ENCODE data around the gene CKLF.
"Not testable (repeated sequence)": the region's sequence is repeated elsewhere in the genome, so short reads cannot be mapped to it uniquely, and the experiment has no call there.

CKLF gene

DNA sequence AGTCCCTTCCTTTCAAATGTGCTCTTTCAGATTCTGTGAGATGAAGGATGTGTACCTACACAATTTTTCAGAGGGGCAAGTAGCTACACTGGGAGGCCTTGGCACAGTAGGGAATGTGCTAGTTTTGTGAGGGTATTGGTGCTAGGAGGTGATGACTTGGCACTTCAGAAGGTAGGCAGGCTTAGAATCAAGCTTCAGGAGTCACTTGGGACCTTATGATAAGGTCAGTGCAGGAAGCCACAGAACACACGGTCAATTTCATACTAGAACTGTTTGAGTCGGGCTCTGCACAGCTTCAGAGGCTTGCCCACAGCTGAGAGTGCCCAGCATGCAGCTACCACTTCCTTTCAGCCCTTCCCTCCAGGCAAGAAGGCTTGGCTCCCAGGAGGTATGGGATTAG is 20.0 kb downstream of the CKLF start:
- DNase-seq, result no peak

DNA sequence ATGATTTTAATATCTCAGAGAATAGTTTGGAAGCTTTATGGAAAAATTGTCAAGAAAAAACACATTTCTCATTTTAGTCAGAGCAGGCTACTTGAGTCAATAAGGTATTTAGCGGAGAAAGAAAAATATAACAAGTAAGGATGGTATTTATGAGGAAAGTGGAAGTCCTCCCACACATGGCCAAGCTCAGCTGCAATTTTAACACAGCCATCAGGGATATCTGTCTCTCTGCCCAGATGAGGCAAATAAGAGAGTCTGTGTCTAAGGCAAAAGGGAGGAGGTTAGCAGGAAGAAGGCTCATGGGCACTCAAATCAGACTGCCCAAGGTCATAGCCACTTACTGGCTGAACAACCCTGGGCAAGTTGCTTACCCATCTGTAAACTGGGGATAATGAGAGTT is 21.7 kb downstream of the CKLF start:
- DNase-seq, result no peak

DNA sequence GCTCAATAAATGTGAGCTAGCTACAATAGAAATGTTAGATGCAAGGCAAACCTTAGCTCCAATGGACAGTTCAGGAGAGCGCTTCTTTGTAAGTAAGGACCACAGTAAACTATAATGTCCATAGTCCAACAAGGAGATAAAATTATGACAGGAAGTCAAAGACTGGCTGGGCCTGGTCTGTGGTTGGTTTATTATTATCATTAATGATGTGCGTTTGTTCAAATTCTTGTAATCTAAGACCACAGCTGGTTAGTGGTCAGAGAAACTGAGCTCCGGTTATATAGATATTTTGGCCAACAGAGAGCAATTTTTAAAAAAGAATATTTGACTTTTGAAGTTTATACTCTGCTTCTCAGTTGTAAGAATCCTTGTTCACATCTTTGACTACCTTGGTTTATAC is 22.2 kb downstream of the CKLF start:
- no peak for DNase-seq

DNA sequence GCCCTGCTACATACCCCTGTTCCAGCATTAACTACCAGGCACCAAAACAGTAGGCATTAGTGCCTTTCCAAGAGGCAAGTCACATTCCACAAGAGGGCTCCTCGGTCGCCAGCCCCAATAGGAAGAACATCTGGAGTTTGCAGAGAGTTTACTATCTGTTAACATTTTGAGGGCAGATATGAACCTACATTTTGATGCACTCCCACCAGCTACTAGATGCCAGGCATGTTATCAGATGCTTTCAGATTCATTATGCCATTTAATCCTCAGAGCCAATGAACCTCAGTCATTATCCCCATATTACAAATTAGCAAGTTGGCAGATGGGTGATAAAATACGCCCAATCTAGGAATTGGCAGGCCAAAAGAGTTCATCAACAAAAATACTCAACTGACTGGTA is 22.7 kb downstream of the CKLF start:
- no peak for DNase-seq

DNA sequence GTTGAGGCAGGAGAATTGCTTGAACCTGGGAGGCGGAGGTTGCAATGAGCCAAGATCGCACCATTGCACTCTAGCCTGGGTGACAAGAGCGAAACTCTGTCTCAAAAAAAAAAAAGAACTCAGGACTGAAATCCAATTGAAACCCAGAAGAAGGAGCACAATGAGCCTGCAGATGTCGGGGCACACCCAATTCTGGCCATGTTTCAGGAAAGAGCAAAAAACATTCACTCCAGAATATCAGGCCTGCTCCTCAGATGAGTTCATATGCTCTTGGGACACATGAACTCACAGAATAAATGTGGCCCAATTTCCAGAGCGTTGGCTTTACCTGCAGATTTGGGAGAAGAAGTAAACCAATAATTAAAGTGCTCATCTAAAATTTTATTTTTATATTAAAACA is 23.9 kb downstream of the CKLF start:
- no peak for DNase-seq

DNA sequence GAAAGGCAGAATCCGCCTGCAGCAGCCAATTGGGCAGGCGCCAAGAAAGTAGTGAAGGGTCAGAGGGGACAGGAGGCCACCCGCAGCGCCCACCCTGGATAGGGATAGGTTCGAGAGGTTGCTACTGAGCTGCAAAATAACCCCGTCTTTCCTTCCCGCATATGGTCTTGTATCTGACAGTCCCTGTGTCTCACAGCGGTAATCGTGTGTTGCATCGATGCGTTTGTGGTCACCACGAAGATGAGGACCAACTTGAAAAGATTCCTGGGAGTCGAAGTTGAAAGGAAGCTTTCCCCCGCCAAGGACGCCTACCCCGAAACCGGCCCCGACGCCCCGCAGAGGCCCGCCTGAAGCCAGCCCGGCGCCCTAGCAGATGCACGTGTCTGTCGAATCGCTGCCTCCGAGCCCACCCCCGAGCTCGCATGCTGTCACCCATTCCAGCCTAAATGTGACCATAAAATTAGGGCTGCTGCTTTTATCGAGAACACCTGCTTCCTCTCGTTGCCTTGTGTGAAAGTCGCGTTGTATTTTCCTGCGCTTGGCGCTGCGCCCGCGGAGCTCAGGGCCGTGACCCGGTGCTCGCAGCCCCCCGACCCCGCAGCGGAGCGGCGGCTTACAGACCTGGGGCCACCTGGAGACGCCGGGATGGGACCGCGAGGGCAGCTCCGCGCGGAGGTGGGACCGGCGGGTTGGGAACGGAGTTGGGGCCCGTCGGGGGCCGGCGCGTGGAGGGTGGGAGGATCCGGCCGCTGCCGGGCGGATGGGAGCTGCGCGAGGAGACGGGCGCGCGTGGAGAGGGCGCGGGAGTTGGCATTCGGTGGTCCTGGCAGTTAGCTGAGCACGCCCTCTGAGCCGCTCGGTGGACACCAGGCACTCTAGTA is 26.5 kb downstream of the CKLF start, which contains the start of gene CMTM2:
Gene CMTM2, plus strand, starts transcription at position 813 of the 881 bp plus-strand sequence. CDS start 145 bp downstream, outside the sequence.
- DNase-seq, result no peak

DNA sequence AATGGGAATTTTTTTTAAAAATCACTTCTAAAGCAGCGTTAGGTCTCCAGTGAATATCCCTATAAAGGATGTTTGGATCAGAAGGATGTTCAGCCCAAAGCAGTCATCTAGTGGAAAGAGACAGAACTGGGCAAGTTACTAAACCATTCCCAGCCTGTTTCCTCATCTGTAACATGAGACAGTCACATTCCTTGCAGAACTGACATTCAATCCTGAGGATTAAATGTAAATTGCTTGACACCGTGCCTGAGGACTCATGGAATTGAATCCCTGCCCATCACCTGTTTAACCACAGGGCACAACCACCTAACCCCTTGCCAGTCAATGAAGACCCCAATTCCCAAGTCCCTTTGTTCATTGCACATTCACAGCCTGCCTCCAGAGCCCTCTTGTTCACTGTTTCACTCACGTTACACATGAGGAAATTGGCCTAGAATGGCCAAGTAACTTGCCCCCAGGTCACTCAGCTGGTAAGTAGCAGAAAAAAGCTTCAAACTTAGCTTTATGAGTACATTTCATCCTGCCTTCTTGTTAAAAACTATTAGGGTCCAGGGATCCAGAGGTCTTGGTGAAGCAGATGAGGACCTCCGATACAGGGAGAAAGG is 28.3 kb downstream of the CKLF start:
- DNase-seq, result no peak

DNA sequence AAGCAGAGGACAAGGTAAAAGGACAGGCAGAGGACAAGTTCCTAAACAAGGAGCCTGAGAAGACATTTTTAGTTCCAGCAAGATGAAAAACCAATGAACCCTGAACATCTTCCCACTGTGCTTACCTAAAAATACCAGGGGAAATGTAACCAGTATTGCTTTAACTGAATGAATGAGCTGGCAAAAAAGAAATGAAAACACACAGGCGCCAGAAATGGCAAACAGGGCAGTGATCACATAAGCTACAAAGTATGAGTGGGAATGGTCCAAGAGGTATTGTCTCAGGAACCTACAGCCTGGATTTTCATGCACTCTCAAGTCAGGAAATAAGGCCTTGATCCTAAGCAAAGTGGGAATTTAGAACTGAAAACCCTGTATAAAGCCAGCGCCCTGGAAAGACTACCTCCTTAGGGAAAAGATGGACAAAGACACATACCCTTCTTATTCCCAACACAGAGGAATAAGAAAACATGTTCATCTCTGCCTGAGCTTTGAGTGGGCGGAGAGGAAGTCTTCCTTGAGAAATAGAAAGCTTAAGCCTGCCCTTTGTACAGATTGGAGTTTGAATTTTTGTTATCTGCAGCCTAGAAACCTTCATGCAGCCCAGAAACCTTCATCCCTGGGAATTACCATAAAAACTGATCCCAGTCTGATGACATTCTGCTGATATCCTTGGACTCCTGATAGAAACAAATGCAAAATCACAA is 29.0 kb downstream of the CKLF start:
- no peak for DNase-seq

DNA sequence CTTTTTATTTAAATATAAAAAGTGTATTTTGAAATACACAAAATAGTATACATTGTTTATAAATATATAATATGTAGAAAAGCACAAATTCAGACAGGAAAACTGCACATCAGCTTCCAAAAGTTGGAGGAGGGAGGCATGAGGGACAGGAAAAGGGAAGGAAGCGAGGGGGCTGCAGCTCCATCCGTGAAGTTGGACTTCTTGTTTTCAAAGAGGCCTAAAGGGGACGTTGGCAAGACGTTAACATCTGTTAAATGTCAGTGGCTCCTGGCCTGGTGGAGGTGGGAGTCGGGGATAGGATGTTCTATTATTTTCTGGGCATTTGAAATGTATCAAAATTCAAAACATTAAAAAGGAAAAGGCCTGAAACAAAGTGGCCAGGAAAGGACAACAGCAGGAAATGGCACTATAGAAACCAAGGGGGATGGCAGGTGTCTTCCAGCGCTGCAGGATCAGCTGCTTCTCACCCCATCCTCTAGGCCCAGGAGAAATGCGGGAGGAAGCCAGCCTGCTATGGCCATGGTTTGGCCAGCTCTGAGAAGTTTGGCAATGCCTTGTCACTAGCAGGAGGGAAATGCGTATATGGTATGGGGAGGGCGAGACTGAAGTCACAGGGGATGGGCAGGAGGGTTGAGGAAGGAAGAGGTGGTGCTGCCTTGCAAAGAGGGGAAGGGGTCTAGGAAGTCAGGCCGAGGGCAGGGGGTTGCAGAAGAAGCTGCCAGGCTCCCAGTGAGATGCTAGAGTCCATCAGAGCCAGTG is 33.3 kb downstream of the CKLF start:
- DNase-seq, result no peak

DNA sequence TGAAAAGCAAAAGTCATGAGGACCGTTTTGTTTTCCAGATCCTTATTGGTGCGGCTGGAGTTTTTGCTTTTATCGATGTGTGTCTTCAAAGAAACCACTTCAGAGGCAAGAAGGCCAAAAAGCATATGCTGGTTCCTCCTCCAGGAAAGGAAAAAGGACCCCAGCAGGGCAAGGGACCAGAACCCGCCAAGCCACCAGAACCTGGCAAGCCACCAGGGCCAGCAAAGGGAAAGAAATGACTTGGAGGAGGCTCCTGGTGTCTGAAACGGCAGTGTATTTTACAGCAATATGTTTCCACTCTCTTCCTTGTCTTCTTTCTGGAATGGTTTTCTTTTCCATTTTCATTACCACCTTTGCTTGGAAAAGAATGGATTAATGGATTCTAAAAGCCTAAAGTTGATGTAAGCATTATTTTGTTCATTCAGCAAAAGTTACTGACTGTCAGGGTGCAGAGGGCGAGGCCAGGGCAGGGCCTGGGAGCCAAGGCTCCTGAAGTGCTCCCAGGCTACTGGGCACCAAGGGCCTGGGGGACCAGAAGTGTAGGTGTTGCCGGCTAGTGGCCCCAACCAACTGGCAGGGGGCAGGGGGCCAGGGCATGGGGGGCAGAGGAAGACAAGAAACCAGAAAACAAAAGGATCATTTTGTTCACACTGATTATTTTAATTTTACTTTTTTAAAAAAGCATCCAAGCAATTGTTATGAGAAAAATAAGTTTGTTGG is 35.7 kb downstream of the CKLF start:
- no peak for DNase-seq

DNA sequence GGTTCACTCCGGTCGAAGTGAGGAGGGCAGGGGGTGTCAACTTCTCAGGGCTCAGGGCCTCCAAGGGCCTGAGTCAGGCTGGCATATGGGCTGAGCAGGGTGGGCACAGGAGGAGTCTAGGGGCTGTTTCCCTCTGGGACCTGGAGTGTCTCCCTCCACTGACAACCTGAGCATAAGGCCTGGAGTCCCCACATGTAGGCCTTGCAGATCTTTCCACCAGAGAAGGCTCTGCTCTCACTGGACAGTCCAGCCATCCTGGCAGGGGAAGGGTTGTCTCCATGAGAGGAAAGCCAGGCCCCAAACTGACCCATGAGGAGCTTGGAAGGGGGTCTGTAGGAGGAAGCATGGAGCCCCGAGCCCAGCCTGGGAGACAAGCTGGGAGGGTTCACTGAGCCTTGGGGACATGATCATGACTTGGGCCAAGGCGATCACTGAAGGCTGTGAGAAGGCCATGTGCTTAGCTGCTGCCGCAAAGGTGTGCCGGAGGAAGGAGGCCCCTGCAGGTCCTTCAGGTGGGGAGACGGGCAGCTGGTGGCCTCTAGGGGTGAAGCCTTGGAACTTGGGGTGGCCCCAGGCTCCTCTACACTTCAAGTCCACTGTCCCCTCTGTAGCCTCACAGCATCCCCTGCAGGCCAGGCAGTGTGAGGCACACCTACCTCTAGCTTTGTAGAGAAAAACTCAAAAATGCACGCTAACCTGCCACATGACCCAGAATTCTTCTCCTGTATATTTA is 36.8 kb downstream of the CKLF start:
- DNase-seq, result no peak

DNA sequence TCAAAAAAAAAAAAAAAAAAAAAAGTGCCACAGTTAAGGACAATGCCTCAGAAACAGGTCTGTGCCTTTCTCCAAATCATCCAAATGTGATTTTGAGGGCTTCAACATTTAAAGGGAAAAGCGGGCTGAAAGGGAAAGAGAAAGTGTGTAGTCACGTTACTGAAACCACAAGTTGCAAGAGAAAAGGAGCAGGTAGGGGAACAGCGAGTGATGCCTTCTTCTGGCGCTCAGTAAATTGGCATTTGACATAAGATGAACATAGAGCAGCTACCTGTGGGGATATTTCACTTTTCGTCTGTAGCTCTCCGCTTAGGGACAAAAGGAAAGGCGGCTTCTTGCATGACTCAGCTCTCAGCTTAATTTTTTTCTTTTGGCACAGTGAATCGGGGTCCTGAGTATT is 37.9 kb downstream of the CKLF start:
- DNase-seq, result no peak

DNA sequence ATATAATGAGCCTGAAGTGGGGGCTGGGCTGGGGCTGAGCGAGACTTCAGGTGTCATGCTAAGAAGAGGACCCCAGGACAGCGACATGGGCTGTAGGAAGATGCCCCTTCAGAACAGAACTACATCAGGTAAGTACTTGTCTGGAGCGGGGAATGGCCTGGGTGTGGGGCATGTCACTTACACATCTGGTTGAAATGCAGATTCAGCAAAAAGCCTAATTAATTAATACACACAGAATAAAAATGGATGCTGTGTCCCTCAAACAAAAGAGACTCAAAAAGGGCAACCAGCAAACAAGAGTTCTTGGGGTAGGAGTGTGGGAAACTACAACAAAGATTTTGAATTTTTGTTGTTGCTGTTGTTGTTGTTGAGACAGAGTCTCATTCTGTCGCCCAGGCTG is 38.6 kb downstream of the CKLF start:
- no peak for DNase-seq

DNA sequence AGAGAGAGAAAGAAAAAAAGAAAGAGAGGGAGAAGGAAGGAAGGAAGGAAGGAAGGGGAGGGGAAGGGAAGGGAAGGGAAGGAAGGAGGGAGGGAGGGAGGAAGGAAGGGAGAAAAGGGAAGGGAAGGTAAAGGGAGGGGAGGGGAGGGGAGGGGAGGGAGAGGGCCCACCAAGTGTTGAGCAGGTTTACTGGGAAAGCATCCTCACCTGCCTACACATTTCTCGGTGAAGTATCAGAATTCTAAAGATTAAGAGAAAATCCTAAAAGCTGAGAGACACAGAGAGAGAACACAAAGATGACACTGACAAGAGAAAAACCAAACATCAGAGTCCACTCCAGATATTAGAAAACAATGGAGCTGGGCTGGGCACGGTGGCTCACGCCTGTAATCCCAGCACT is 39.9 kb downstream of the CKLF start:
- no peak for DNase-seq

DNA sequence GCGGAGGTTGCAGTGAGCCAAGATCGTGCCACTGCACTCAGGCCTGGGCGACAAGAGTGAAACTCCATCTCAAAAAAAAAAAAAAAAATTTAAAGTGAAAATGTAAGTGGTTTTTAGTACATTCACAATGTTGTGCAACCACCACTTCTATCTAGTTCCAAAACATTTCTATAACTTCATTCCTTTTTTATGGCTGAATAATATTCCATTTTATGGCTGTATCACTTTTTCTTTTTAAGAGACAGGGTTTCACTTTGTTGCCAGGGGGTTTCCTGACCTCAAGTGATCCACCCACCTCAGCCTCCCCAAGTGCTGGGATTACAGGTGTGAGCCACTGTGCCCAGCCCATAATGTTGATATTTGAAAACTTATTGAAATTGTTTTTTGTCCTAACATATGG is 40.4 kb downstream of the CKLF start:
- no peak for DNase-seq

DNA sequence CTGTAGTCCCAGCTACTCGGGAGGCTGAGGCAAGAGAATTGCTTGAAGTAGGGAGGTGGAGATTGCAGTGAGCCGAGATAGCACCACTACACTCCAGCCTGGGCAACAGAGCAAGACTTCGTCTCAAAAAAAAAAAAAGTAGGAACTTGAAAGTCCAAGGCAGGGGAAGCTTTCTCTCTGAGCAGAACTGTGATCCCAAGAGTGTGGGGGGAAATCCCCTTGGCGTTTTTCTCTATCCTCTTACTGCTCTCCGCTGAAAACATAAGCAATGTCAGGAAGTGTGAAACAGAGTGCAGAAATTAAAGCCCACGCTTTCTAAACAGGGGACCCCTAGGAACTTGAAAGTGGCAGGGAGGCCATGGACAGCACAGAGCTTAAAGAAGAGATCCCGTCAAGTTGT is 42.4 kb downstream of the CKLF start:
- no peak for DNase-seq

DNA sequence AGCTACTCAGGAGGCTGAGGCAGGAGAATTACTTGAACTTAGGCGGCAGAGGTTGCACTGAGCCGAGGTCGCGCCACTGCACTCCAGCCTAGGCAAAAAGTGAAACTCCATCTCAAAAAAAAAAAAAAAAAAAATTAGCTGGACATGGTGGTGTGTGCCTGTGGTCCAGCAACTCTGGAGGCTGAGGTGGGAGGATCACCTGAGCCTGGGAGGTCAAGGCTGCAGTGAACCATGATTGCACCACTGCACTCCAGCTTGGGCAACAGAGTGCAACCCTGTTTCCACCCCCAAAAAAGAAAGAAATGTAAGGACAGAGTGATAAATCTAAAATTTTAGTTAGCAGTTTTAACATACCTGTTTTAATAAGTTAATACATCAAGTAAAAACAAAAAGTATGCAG is 44.2 kb downstream of the CKLF start:
- DNase-seq, result not testable (repeated sequence)

DNA sequence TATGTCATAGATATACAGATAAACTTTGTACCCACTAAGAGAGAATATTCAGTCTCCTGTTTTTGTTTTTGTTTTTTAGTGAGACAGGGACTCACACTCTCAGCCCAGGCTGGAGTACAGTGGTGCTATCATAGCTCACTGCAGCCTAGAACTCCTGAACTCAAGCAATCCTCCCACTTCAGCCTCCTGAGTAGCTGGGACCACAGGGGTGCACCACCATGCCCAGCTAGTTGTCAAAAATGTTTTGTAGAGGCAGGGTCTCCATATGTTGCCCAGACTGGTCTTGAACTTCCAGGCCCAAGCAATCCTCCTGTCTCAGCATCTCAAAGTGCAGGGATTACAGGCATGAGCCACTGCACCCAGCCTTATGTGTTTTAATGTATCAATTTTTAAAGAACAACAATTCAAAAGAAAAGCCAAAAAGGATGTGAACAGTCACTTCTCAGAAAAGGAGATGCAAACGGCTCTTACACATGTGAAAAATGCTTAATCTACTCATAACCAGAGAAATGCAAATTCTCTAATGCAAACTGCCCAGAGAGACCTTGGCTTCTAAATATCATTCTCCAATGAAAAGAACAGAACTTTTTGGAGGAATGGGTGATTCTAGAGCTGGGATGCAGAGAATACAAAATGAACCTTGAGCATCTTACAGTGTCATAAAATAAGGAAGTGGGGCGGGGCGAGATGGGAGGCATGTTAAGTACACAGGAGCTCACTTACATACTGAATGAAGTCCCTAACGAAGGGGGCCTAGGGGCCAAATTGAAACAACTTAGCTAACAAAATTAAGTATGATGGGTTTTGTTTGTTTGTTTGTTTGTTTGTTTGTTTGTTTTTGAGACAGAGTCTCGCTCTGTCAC is 44.8 kb downstream of the CKLF start:
- DNase-seq, result no peak

DNA sequence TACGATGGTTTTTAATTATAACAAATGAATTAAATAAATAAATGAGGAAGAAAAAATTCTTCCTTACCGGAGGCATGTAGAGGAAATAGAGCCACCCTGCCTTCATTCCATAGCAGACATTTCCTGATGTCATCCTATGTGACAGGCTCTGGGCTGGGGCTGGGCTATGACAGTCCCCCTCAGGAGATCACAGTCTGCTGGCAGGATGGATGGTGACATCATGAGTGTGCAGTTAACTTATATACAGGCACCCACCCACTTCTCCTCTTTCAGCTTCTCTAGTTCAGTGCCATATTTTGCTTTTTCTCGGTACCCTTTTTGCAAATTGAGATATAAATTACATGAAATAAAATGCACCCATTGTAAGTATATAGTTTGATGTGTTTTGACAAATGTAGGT is 45.7 kb downstream of the CKLF start:
- DNase-seq, result no peak

DNA sequence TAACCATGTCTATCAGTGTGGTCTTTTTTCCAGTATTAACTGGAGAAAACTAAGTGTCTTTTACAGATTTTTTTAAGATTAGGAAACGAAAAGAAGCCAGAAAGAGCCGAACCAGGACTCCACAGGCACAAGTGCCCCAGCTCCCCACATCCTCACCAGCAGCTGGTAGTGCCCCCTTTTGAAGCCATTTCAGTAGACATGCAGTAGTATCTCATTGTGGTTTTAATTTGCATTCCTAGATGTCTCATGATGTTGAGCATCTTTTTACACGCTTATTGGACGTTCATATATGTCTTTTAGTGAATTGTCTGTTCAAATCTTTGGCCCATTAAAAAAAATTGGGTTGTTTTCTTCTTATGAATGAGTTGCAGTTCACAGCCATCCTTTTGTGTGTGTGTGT is 47.4 kb downstream of the CKLF start:
- no peak for DNase-seq

DNA sequence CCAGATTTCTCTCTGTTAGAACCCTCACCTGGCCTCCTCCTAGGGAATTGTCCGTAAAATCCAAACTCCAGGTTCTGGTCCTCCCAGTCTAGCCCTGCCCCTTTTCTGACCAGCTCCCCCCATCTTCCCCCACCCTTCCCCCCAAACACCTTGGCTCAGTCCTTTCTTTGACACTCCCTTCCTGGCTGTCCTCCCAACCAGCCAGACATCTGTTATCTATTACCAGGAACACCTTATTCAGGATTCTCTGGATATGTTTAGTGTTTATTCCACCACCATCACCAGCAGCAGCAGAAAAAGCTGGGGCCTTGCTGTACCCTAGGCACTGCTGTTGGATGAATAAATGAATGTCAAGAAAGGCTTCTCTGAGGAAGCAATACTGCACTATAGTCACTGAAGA is 48.1 kb downstream of the CKLF start:
- no peak for DNase-seq

Data from DMS79 (cell line).